DND-41 (cell line): ENCODE measurements around the gene SNAPIN.

Experiments
- EZH2 ChIP-seq: IDR thresholded peaks from 3 replicates; pipeline ENCODE4 v1.6.1; 2012; ENCODE audit warnings: borderline replicate concordance, low read depth, mild to moderate bottlenecking, moderate library complexity, low read length, inconsistent platforms; ENCODE audit not compliant: severe bottlenecking
- TF ChIP-seq, protein P1 (sequence below): IDR thresholded peaks from 2 replicates; pipeline ENCODE4 v1.5.1; 2012; ENCODE audit warnings: borderline replicate concordance, low read length, moderate library complexity, mild to moderate bottlenecking; ENCODE audit not compliant: poor library complexity, severe bottlenecking; ENCODE audit errors: extremely low read depth

DNA sequence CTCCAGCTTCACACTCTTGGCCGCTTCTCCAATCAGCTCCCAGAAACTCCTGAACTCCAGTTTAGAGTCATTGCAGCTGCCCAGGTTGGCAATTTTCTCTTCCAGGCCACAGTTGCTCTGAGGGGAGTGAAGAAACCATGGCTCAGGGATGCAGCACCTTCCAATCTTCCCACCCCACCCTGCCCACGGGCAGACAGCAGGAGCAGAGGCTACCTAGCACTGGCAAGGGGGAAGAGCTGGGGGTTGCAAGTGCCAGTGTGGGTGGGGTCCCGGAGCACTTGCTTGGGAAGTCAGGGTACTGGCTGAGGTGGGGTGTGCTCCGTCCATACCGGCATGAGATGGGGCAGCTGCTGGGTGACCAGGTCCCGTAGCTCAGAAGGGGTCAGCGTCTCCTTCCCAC, 43.6 kb upstream of the SNAPIN start:
- no peak for TF ChIP-seq EZH2
- TF ChIP-seq, protein P1, sequence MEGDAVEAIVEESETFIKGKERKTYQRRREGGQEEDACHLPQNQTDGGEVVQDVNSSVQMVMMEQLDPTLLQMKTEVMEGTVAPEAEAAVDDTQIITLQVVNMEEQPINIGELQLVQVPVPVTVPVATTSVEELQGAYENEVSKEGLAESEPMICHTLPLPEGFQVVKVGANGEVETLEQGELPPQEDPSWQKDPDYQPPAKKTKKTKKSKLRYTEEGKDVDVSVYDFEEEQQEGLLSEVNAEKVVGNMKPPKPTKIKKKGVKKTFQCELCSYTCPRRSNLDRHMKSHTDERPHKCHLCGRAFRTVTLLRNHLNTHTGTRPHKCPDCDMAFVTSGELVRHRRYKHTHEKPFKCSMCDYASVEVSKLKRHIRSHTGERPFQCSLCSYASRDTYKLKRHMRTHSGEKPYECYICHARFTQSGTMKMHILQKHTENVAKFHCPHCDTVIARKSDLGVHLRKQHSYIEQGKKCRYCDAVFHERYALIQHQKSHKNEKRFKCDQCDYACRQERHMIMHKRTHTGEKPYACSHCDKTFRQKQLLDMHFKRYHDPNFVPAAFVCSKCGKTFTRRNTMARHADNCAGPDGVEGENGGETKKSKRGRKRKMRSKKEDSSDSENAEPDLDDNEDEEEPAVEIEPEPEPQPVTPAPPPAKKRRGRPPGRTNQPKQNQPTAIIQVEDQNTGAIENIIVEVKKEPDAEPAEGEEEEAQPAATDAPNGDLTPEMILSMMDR = no peak
